Large intestine (tissue), 3 donors: ENCODE measurements around the gene INPP4B. TPM values are rescaled to one million over a fixed set of nuclear protein-coding genes. Genes with fewer than 3 reads are reported as not detected.

Source experiments
- DNase-seq, 2 donors: peaks; one replicate each; pipeline versions ENCODE4 v3.0.0 to v3.0.0-alpha.2; 2013
- H3K27ac ChIP-seq: one replicate; pipeline ENCODE4 v1.5.1; 2013; ENCODE audit warnings: low read length
- H3K27me3 ChIP-seq: 2 replicates; pipeline ENCODE4 v1.6.1; 2013; ENCODE audit warnings: low read length; ENCODE audit not compliant: control insufficient read depth, insufficient read depth
- H3K36me3 ChIP-seq: 2 replicates; pipeline ENCODE4 v1.6.1; 2013; ENCODE audit warnings: low read length; ENCODE audit not compliant: control insufficient read depth, insufficient read depth
- H3K4me1 ChIP-seq: one replicate; pipeline ENCODE4 v1.6.1; 2013; ENCODE audit warnings: low read length; ENCODE audit not compliant: control insufficient read depth, insufficient read depth
- H3K4me3 ChIP-seq: one replicate; pipeline ENCODE4 v1.5.1; 2013; ENCODE audit warnings: low read length
- H3K9me3 ChIP-seq: one replicate; pipeline ENCODE4 v1.6.1; 2013; ENCODE audit warnings: mild to moderate bottlenecking, low read depth, low read length, moderate library complexity; ENCODE audit not compliant: control insufficient read depth
- WGBS: methylation state at CpG from one replicate; pipeline ENCODE4 v1.1.5; 2013; ENCODE audit warnings: low lambda C conversion rate; ENCODE audit not compliant: insufficient coverage; 5-methylcytosine and 5-hydroxymethylcytosine counted together
- polyA plus RNA-seq: library from polyadenylated mRNA; unstranded; fragments of 120-200 nt; gene quantifications from one replicate; pipeline ENCODE4 v1.2.1, GENCODE V29; 2013

INPP4B gene
- polyA plus RNA-seq, 1 donor, result 6.6 TPM

DNA sequence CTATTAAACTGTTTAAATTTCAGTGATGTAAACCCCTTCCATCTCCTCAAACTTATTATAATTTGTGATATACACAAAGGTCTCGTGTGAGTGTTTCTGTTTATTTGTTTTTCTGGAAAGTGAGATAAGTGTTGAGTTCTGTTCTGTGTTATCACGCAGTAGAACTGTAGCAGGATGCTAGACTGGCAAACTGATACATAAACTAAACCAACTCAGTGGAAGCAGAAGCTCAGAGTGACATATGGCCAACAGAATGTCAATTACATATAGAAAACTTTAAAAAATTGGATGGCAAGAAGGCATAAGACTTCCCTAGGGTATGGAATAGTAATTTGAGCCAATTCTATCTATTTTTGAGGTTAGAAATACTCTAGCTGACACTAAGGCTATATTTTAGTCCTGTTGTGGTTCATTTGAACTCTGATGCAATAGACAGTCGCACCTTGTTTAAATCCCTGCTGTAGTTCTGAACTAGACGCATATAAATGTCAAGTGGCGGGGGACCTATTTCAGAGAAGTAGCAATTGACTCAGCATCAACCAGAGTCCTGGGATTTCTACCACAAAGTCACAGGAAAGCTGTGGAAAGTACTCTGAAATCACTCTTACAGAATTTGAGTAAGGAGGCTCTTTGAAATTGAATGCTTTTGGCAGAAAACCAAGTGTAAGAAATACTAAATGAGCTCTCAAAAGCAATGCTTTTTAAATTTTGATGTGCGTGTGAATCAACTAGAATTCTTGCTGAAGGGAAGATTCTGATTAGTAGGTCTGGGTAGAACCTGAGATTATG is 294.4 kb downstream of the INPP4B start:
- no peaks in the 10 kb centered on the region for H3K36me3 ChIP-seq
- no peak overlapping the region for H3K4me3 ChIP-seq
- peaks cover 23% of the 10 kb centered on the region for H3K4me1 ChIP-seq
- WGBS, result 58% methylated on average over 2 of the region's 6 CpGs
- no peaks in the 10 kb centered on the region for H3K9me3 ChIP-seq
- no peak for DNase-seq
- no peak overlapping the region for H3K27ac ChIP-seq
- no peaks in the 10 kb centered on the region for H3K27me3 ChIP-seq

- H3K9me3 ChIP-seq, result no peaks in the 10 kb centered on the region
- no peaks in the 10 kb centered on the region for H3K27me3 ChIP-seq
- DNase-seq, result no peak
- H3K4me1 ChIP-seq, result peaks cover 20% of the 10 kb centered on the region
- peak overlapping the region; percentile 84 for H3K27ac ChIP-seq
- H3K36me3 ChIP-seq, result no peaks in the 10 kb centered on the region
- no peak overlapping the region for H3K4me3 ChIP-seq
- 62% methylated on average over 2 of the region's 5 CpGs for WGBS
Measured at GRCh38 chr4:142550965-142551364, 295.1 kb downstream of the INPP4B start.

GRCh38 chr4:142549726-142550463 is 296.2 kb downstream of the INPP4B start:
- Histone ChIP-seq H3K36me3 (no peaks in the 10 kb centered on the region), H3K27ac (peak overlapping the region; percentile 84), H3K4me1 (peaks cover 24% of the 10 kb centered on the region), H3K27me3 (no peaks in the 10 kb centered on the region), H3K9me3 (no peaks in the 10 kb centered on the region), H3K4me3 (no peak overlapping the region)
- peak; percentile 77 to 93 for DNase-seq
- no CpG with 5 or more reads among the region's 1 CpG for WGBS

DNA sequence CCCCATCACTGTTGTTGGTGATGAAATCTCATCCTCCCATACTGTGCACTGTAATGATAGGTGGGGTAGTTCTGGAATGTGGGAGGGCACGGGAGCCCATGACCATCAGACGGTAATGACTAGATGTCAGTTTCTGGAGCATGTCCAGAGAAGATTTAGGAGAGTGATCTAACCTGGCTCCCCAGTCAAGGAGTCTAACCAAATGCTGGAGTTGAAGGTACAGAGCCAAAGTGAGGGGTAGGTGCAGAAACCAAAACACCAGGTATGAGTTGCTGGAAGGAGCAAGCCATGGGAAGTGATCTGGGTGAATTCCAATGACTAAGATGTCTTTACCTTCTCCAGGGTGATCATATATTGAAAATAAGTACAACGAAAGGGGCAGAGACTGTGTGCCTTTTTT is 296.9 kb downstream of the INPP4B start:
- Histone ChIP-seq H3K9me3 (no peaks in the 10 kb centered on the region), H3K4me1 (peaks cover 28% of the 10 kb centered on the region), H3K27ac (peak overlapping the region; percentile 84), H3K27me3 (no peaks in the 10 kb centered on the region), H3K36me3 (no peaks in the 10 kb centered on the region), H3K4me3 (no peak overlapping the region)
- WGBS, result no CpG with 5 or more reads among the region's 3 CpGs
- no peak for DNase-seq

- Histone ChIP-seq H3K9me3 (no peaks in the 10 kb centered on the region), H3K27me3 (no peaks in the 10 kb centered on the region), H3K4me1 (peaks cover 29% of the 10 kb centered on the region), H3K4me3 (no peak overlapping the region), H3K27ac (no peak overlapping the region), H3K36me3 (no peaks in the 10 kb centered on the region)
- 100% methylated on average over 1 of the region's 1 CpG for WGBS
- no peak for DNase-seq
Measured at GRCh38 chr4:142548491-142548890, 297.6 kb downstream of the INPP4B start.

GRCh38 chr4:142547974-142548373 is 298.1 kb downstream of the INPP4B start:
- H3K4me1 ChIP-seq, result peaks cover 29% of the 10 kb centered on the region
- no peaks in the 10 kb centered on the region for H3K36me3 ChIP-seq
- no peaks in the 10 kb centered on the region for H3K27me3 ChIP-seq
- H3K9me3 ChIP-seq, result no peaks in the 10 kb centered on the region
- DNase-seq, result no peak
- H3K4me3 ChIP-seq, result no peak overlapping the region
- H3K27ac ChIP-seq, result no peak overlapping the region
- 50% methylated on average over 1 of the region's 1 CpG for WGBS

DNA sequence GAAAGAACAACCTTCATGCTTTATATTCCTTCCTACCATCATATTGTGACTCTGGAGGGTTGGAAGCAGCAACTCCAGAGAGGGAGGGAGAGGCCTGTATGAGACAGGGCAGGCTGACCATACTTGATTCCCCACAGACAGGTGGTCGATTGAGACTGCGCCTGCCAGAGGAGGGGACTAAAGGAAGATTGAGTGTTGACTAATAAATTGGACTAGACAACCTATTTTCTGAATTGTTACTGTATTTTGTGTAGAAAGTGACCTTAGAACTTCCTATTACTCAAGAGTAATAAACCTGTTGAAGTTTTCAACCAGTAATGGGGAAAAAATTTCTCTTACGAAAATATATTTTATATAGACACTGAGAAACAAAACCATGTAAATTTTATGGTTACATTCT is 301.5 kb downstream of the INPP4B start:
- Histone ChIP-seq H3K27ac (peak overlapping the region; percentile 64), H3K4me3 (no peak overlapping the region), H3K9me3 (no peaks in the 10 kb centered on the region), H3K36me3 (no peaks in the 10 kb centered on the region), H3K4me1 (peaks cover 15% of the 10 kb centered on the region), H3K27me3 (no peaks in the 10 kb centered on the region)
- DNase-seq, result peak in 1 of 2 donors; percentile 71
- 13% methylated on average over 1 of the region's 3 CpGs for WGBS

GRCh38 chr4:142544039-142544438 is 302.1 kb downstream of the INPP4B start:
- Histone ChIP-seq H3K36me3 (no peaks in the 10 kb centered on the region), H3K4me3 (no peak overlapping the region), H3K27me3 (no peaks in the 10 kb centered on the region), H3K27ac (peak overlapping the region; percentile 64), H3K9me3 (no peaks in the 10 kb centered on the region), H3K4me1 (peaks cover 10% of the 10 kb centered on the region)
- WGBS, result no CpG with 5 or more reads among the region's 1 CpG
- peak in 1 of 2 donors; percentile 53 for DNase-seq

DNA sequence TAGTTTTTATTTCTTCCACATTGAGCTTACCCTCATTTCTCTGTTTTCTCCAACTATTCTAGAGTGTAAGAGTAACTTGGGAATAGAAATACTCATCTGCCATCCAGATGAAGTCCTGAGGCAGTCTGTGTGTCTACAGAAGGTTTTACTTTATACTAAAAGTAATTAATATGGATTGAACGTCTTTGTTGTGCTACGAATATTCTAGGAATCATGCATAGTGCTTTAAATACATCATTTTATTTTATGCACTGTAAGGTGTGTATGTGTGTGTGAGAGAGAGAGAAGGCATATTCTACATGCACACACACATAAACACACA is 305.7 kb downstream of the INPP4B start:
- Histone ChIP-seq H3K4me1 (peaks cover 9% of the 10 kb centered on the region), H3K27me3 (no peaks in the 10 kb centered on the region), H3K27ac (no peak overlapping the region), H3K4me3 (no peak overlapping the region), H3K36me3 (no peaks in the 10 kb centered on the region), H3K9me3 (no peaks in the 10 kb centered on the region)
- DNase-seq, result no peak
- no CpG with 5 or more reads among the region's 2 CpGs for WGBS

- H3K9me3 ChIP-seq, result no peaks in the 10 kb centered on the region
- no peak for DNase-seq
- no peak overlapping the region for H3K27ac ChIP-seq
- H3K4me3 ChIP-seq, result no peak overlapping the region
- H3K4me1 ChIP-seq, result peaks cover 5% of the 10 kb centered on the region
- H3K27me3 ChIP-seq, result no peaks in the 10 kb centered on the region
- H3K36me3 ChIP-seq, result no peaks in the 10 kb centered on the region
- 56% methylated on average over 3 of the region's 3 CpGs for WGBS
Measured at GRCh38 chr4:142539796-142540482, 306.2 kb downstream of the INPP4B start.
